Measurements from ENCODE around the gene CD300LD. TPM values are rescaled to one million over a fixed set of nuclear protein-coding genes. Genes with fewer than 3 reads are reported as not detected.

CD300LD gene
- total RNA-seq, 1 donor from 2014 or later: not detected

- Mint-ChIP-seq H3K9me3 (ENCODE audit: unreplicated experiment) (no peaks in the 10 kb centered on the region), H3K4me3 (ENCODE audit: unreplicated experiment) (no peak overlapping the region), H3K4me1 (ENCODE audit: unreplicated experiment) (no peaks in the 10 kb centered on the region), H3K36me3 (ENCODE audit: unreplicated experiment) (no peaks in the 10 kb centered on the region), H3K27me3 (ENCODE audit: unreplicated experiment) (peaks cover 11% of the 10 kb centered on the region), H3K27ac (ENCODE audit: unreplicated experiment) (no peak overlapping the region)
- DNase-seq (ENCODE audit: extremely low spot score, unreplicated experiment): no peak
- TF ChIP-seq CTCF (IDR thresholded peaks at IDR 0.05): no peak
Observed at GRCh38 chr17:74550602-74551001, 41.5 kb downstream of the CD300LD start.

GRCh38 chr17:74549343-74549742 lies 42.7 kb downstream of the CD300LD start:
- Mint-ChIP-seq H3K27ac (ENCODE audit: unreplicated experiment) (no peak overlapping the region), H3K27me3 (ENCODE audit: unreplicated experiment) (peaks cover 10% of the 10 kb centered on the region), H3K9me3 (ENCODE audit: unreplicated experiment) (no peaks in the 10 kb centered on the region), H3K4me1 (ENCODE audit: unreplicated experiment) (no peaks in the 10 kb centered on the region), H3K4me3 (ENCODE audit: unreplicated experiment) (no peak overlapping the region), H3K36me3 (ENCODE audit: unreplicated experiment) (no peaks in the 10 kb centered on the region)
- TF ChIP-seq CTCF (IDR thresholded peaks at IDR 0.05): no peak
- no peak for DNase-seq (ENCODE audit: extremely low spot score, unreplicated experiment)

DNA sequence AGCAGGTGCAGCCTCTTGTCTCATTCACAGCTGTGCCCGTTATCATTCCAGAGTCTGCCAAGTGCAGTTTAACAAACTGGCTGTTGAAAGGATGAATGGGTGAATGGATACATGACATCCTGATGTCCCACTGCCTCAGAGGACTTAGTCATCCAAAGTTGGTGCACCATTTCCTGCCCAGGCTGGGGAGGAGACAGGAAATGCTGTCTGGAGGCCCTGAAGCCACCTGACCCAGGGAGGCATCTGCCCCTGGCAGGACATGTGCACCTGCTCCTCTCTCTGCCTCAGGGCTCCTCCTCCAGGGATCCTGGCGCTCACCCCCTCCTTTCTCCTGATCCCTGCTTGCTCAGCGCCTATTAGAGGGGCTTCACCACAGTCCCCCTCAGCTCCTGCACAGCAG lies 44.3 kb downstream of the CD300LD start:
- Mint-ChIP-seq H3K27me3 (ENCODE audit: unreplicated experiment) (peaks cover 4% of the 10 kb centered on the region), H3K27ac (ENCODE audit: unreplicated experiment) (no peak overlapping the region), H3K4me1 (ENCODE audit: unreplicated experiment) (no peaks in the 10 kb centered on the region), H3K4me3 (ENCODE audit: unreplicated experiment) (no peak overlapping the region), H3K9me3 (ENCODE audit: unreplicated experiment) (no peaks in the 10 kb centered on the region), H3K36me3 (ENCODE audit: unreplicated experiment) (no peaks in the 10 kb centered on the region)
- DNase-seq (ENCODE audit: extremely low spot score, unreplicated experiment): no peak
- TF ChIP-seq CTCF (IDR thresholded peaks at IDR 0.05): no peak

DNA sequence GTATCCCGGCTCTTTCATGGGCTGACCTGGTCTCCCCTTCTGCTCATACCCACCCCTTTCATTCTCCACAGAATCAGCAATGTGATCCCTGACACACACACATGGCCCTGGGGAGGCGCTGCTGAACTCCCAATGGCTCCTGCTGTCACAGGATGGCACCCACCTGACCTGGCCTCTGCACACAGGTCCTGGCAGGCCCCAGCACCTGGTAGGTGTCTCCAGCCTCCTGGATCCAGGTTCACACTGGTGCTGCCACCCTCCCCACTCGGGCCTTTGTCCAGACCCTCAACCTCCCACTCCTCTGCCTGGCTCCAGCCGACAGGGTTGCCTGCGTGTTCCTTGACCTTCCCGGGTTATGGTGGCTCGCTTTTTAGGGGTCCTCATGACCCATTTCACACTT lies 44.8 kb downstream of the CD300LD start:
- Mint-ChIP-seq H3K27me3 (ENCODE audit: unreplicated experiment) (peaks cover 2% of the 10 kb centered on the region), H3K27ac (ENCODE audit: unreplicated experiment) (no peak overlapping the region), H3K9me3 (ENCODE audit: unreplicated experiment) (no peaks in the 10 kb centered on the region), H3K36me3 (ENCODE audit: unreplicated experiment) (no peaks in the 10 kb centered on the region), H3K4me1 (ENCODE audit: unreplicated experiment) (no peaks in the 10 kb centered on the region), H3K4me3 (ENCODE audit: unreplicated experiment) (no peak overlapping the region)
- no peak for TF ChIP-seq CTCF (IDR thresholded peaks at IDR 0.05)
- no peak for DNase-seq (ENCODE audit: extremely low spot score, unreplicated experiment)

- no peaks in the 10 kb centered on the region for H3K36me3 Mint-ChIP-seq (ENCODE audit: unreplicated experiment)
- no peak for TF ChIP-seq CTCF (IDR thresholded peaks at IDR 0.05)
- no peak for DNase-seq (ENCODE audit: extremely low spot score, unreplicated experiment)
- H3K4me1 Mint-ChIP-seq (ENCODE audit: unreplicated experiment): no peaks in the 10 kb centered on the region
- H3K27ac Mint-ChIP-seq (ENCODE audit: unreplicated experiment): no peak overlapping the region
- no peaks in the 10 kb centered on the region for H3K9me3 Mint-ChIP-seq (ENCODE audit: unreplicated experiment)
- peaks cover 3% of the 10 kb centered on the region for H3K27me3 Mint-ChIP-seq (ENCODE audit: unreplicated experiment)
- no peak overlapping the region for H3K4me3 Mint-ChIP-seq (ENCODE audit: unreplicated experiment)
Observed at GRCh38 chr17:74546586-74546985, 45.5 kb downstream of the CD300LD start.
